Fibroblast of lung (primary cell): ENCODE measurements around the gene TPST2.

Source experiments
- CTCF ChIP-seq, 2 donors: IDR thresholded peaks in 1 of 2; conservative IDR thresholded peaks in 1 of 2; 1 replicate in 1 of 2; 2 replicates in 1 of 2; pipeline ENCODE4 v1.5.1; 2011 to 2012; ENCODE audit warnings: low read length in 2 of 2, control low read depth in 1 of 2, inconsistent platforms in 1 of 2, low read depth in 1 of 2, mild to moderate bottlenecking in 1 of 2
- EZH2 ChIP-seq: IDR thresholded peaks from 2 replicates; pipeline ENCODE4 v1.5.1; 2012; ENCODE audit warnings: low read length, control low read depth, mild to moderate bottlenecking; ENCODE audit errors: missing control alignments

- TF ChIP-seq CTCF (conservative IDR thresholded peaks at IDR 0.05 in 1 of 2, IDR thresholded peaks at IDR 0.05 in 1 of 2; ENCODE audit: low read depth in 1 of 2, low read length in 2 of 2) (no peak), EZH2 (no peak)
These were observed 8.9 kb downstream of the TPST2 start for GRCh38 chr22:26581026-26581425.
